Measurements from ENCODE around the gene MYD88. TPM values are rescaled to one million over a fixed set of nuclear protein-coding genes. Genes with fewer than 3 reads are reported as not detected.

Gene MYD88
- total and polyA plus RNA-seq, 9 of the 15 experiments (the other 6 are each of a cell fraction or from before 2014, with no cell fraction given): 3.2 to 47.3 (median 27.6) TPM

DNA sequence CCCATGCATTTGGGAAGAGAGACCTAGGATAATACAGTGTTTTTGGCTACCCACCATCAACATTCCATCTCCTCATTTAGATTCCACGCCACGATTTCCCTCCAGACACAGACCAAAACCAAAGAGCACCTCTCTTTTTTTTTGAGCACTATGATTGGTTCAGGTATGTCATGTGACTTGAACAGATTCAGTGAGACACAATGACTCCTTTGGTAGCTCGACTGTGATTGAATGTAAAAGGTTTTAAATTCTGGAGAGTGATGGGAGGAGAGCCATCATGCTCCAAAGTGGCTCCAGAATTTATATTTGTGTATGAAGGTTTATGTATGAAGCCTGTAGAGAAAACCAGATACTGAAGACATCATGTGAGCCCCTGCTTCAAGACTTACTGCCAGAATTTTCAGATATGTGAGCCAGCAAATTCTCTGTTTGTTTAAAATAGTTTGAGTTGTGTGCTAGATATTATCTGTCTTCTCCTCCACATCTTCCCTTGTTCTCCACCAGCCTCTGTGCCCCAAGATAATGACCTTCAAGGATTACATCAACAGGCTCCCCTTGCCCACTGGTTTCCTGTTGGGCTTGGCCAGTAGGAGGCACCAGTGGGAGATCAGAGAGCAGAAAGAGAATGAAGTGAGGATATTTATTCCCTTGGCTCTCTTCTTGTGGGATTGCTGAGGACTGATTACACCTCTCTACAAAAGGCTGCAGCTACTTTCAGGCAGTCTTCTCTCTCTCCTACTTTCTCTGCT, 12.5 kb downstream of the MYD88 start (continued):
- TF ChIP-seq ATF1 (CRISPR knock-in tag; IDR thresholded peaks at IDR 0.05) (no peak), ATF1 (tag; IDR thresholded peaks at IDR 0.05) (peak; percentile 43; the same call in 1 of the 2 replicates), NCOR1 (IDR thresholded peaks at IDR 0.05) (0 out of 2 replicates have a peak, but pooled peaks have one; percentile 18), HDAC1 (IDR thresholded peaks at IDR 0.05) (0 out of 4 replicates have a peak, but pooled peaks of 1 of the 2 experiments have one; percentile 33), SMAD3 (CRISPR knock-in tag; conservative IDR thresholded peaks at IDR 0.05) (no peak), ZNF165 (CRISPR knock-in tag; IDR thresholded peaks at IDR 0.05; ENCODE audit: borderline replicate concordance) (no peak), ZEB2 (IDR thresholded peaks at IDR 0.05) (0 out of 2 replicates have a peak, but pooled peaks have one; percentile 32), RAD21 (CRISPR knock-in tag; conservative IDR thresholded peaks at IDR 0.05 in 1 of 2, IDR thresholded peaks at IDR 0.05 in 1 of 2) (peak; percentile 35 to 52; a peak in 3 of 4 replicates), RCOR1 (IDR thresholded peaks at IDR 0.05; ENCODE audit: borderline replicate concordance in 1 of 2, low read depth in 2 of 2, low read length in 2 of 2) (peak in 1 of 2 experiments; percentile 44; a peak in 1 of 4 replicates), RBM25 (IDR thresholded peaks at IDR 0.05; ENCODE audit: low read depth, low read length, severe bottlenecking) (peak; percentile 67), CEBPB (tag; IDR thresholded peaks at IDR 0.05) (peak; percentile 47; the same call in 1 of the 2 replicates), TOE1 (IDR thresholded peaks at IDR 0.05; ENCODE audit: borderline replicate concordance) (peak; percentile 96), TOE1 (CRISPR knock-in tag; IDR thresholded peaks at IDR 0.05; ENCODE audit: borderline replicate concordance, low read depth) (no peak), CEBPG (CRISPR knock-in tag; IDR thresholded peaks at IDR 0.05) (no peak), CEBPG (tag; conservative IDR thresholded peaks at IDR 0.05 in 1 of 2, IDR thresholded peaks at IDR 0.05 in 1 of 2) (peak in 1 of 2 experiments; percentile 61; a peak in 1 of 4 replicates), ZKSCAN8 (CRISPR knock-in tag; IDR thresholded peaks at IDR 0.05) (no peak), ZNF764 (CRISPR knock-in tag; IDR thresholded peaks at IDR 0.05; ENCODE audit: low read depth) (0 out of 2 replicates have a peak, but pooled peaks have one; percentile 57), BACH1 (tag; IDR thresholded peaks at IDR 0.05) (0 out of 2 replicates have a peak, but pooled peaks have one; percentile 40), MAFK (IDR thresholded peaks at IDR 0.05; ENCODE audit: low read length) (no peak), TAF15 (IDR thresholded peaks at IDR 0.05; ENCODE audit: low read depth, low read length) (no peak), ZFX (CRISPR knock-in tag; IDR thresholded peaks at IDR 0.05) (no peak), RNF2 (IDR thresholded peaks at IDR 0.05) (no peak), MTA1 (IDR thresholded peaks at IDR 0.05; ENCODE audit: borderline replicate concordance) (peak; percentile 47; the same call in 1 of the 2 replicates), ZNF75A (CRISPR knock-in tag; IDR thresholded peaks at IDR 0.05) (no peak), USF2 (CRISPR knock-in tag; IDR thresholded peaks at IDR 0.05) (peak; percentile 63), YY1 (IDR thresholded peaks at IDR 0.05; ENCODE audit: borderline replicate concordance in 1 of 3, control insufficient read depth in 1 of 3, extremely low read depth in 1 of 3, insufficient read depth in 3 of 3, insufficient read length in 1 of 3, insufficient replicate concordance in 2 of 3, low read depth in 1 of 3, low read length in 2 of 3) (no peak)
- TF ChIP-seq, protein P1, sequence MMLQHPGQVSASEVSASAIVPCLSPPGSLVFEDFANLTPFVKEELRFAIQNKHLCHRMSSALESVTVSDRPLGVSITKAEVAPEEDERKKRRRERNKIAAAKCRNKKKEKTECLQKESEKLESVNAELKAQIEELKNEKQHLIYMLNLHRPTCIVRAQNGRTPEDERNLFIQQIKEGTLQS (IDR thresholded peaks at IDR 0.05): peak; percentile 48; the same call in 1 of the 2 replicates
- TF ChIP-seq, protein P1 (CRISPR knock-in tag; conservative IDR thresholded peaks at IDR 0.05): no peak
